ENCODE results near the gene PSAT1.

Gene PSAT1

DNA sequence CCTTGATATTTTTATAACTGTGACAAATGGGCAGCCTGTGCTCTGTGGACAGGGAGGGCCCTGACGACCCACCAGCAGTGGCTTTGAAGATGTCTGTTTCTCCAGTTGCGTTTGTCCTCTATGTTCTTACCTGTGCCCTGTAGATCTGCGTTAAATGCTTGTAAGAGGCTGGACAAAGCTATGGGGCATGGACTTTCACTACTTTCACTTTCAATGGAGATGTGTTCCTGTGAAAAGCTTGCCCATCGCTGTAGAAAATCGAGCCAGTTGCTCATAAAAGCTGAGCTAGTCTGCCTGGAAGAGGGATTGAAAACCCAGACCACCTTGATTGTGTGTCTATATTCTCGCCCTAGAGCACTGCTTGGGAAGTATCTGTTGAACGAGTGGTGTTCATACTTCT lies 74.1 kb downstream of the PSAT1 start:
- no peak for DNase-seq

DNA sequence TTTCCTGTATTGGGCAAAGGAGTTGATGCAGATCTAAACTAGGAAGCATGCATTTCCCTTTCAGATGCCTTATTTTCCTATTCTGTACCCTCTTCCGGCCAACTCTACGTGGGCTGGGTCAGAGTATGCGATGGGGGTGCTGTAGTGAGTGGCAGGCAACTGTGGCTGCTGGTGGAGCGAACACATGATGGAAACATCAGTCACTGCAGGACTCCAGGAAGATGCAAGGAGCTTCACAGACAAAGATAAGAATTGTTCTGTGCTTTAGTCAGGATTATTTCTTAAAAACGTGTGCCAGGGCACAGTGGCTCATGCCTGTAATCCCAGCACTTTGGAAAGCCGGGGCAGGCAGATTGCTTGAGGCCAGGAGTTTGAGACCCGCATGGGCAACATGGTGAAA lies 75.1 kb downstream of the PSAT1 start:
- no peak for DNase-seq

Measured in NCI-H226 (cell line).